Endothelial cell of umbilical vein (primary cell): Measurements from ENCODE around the gene VAMP7. TPM values are rescaled to one million over a fixed set of nuclear protein-coding genes. Genes with fewer than 3 reads are reported as not detected.

ENCODE experiments used
- Bru-seq: library from RNA; stranded (reverse); fragments of 400-500 nt; gene quantifications from one replicate; lab custom pipeline; 2021; lab: Mats Ljungman, UMichigan
- BruChase-seq, 2 experiments: library from RNA; stranded (reverse); fragments of 400-500 nt; gene quantifications; one replicate each; lab custom pipeline; 2021; lab: Mats Ljungman, UMichigan
- BruUV-seq: library from RNA; stranded (reverse); fragments of 400-500 nt; replicated peaks from 2 replicates; lab custom pipeline; 2021; lab: Mats Ljungman, UMichigan
- CTCF ChIA-PET: fragments of 300-600, 350-600 bp; sonication (Branson Sonifier 250); formaldehyde crosslinking; loops from one replicate; lab custom pipeline; 2021; ENCODE audit warnings: antibody characterized with exemption, inconsistent platforms; lab: Charles Lee
- POLR2A ChIA-PET: fragments of 300-600, 350-600 bp; sonication (Branson Sonifier 250); formaldehyde crosslinking; loops from one replicate; lab custom pipeline; 2021; ENCODE audit warnings: antibody characterized with exemption, inconsistent platforms; lab: Charles Lee
- DNase-seq: peaks from one replicate; pipeline ENCODE4 v3.0.0-alpha.2; 2011; ENCODE audit warnings: low read depth, low spot score
- FAIRE-seq: peaks from 2 replicates; lab custom pipeline; 2011; peaks lifted over from hg19 to GRCh38; lab: Jason Lieb, UNC
- H2AFZ ChIP-seq: 2 replicates; pipeline ENCODE4 v1.6.0; 2012; ENCODE audit warnings: low read depth, low read length, control low read depth, inconsistent platforms
- H3K27ac ChIP-seq: 2 replicates; pipeline ENCODE4 v1.5.1; 2011; ENCODE audit warnings: low read depth, mild to moderate bottlenecking, control low read depth, low read length, moderate library complexity; ENCODE audit not compliant: insufficient read depth
- H3K27me3 ChIP-seq, 2 experiments: 2 replicates each; pipeline versions ENCODE4 v1.6.0 to v1.6.1; 2011; ENCODE audit warnings: low read length in 2 of 2, mixed read lengths in 1 of 2; ENCODE audit not compliant: control insufficient read depth in 2 of 2, insufficient read depth in 2 of 2
- H3K36me3 ChIP-seq, 2 experiments: 2 replicates in 1 of 2; 3 replicates in 1 of 2; pipeline ENCODE4 v1.5.1; 2011; ENCODE audit warnings: low read length in 2 of 2, mild to moderate bottlenecking in 1 of 2, moderate library complexity in 1 of 2; ENCODE audit not compliant: control insufficient read depth in 2 of 2, insufficient read depth in 2 of 2; ENCODE audit errors: extremely low read depth in 1 of 2
- H3K4me1 ChIP-seq: 3 replicates; pipeline ENCODE4 v1.5.1; 2011; ENCODE audit warnings: mild to moderate bottlenecking, low read length; ENCODE audit not compliant: control insufficient read depth, insufficient read depth; ENCODE audit errors: extremely low read depth
- H3K4me2 ChIP-seq: 2 replicates; pipeline ENCODE4 v1.6.1; 2011; ENCODE audit warnings: low read length, control low read depth, mixed read lengths; ENCODE audit not compliant: insufficient read depth
- H3K4me3 ChIP-seq, 3 experiments: fragments of 200-600 bp in 1 of 3; sonication (generic), shearing (Covaris generic) in 1 of 3; replicated peaks in 1 of 3; 2 replicates each; pipeline ENCODE4 v1.5.1; 2011 to 2016; ENCODE audit warnings: control low read depth in 3 of 3, low read length in 3 of 3, mild to moderate bottlenecking in 2 of 3, inconsistent platforms in 1 of 3, low read depth in 1 of 3, moderate library complexity in 1 of 3; ENCODE audit not compliant: insufficient read depth in 1 of 3
- H3K79me2 ChIP-seq: 2 replicates; pipeline ENCODE4 v1.6.0; 2012; ENCODE audit warnings: low read length, inconsistent platforms; ENCODE audit not compliant: control insufficient read depth, insufficient read depth
- H3K9ac ChIP-seq: replicated peaks from 2 replicates; pipeline ENCODE3; 2011; ENCODE audit warnings: low read length, control low read depth; ENCODE audit not compliant: insufficient read depth; ENCODE audit errors: extremely low read depth
- H3K9me1 ChIP-seq: replicated peaks from 3 replicates; pipeline ENCODE4 v1.6.0; 2011; ENCODE audit warnings: mild to moderate bottlenecking, low read length; ENCODE audit not compliant: control insufficient read depth, insufficient read depth; ENCODE audit errors: extremely low read depth
- H3K9me3 ChIP-seq: replicated peaks from 2 replicates; pipeline ENCODE4 v1.5.1; 2012; ENCODE audit warnings: low read length, inconsistent platforms; ENCODE audit not compliant: control insufficient read depth, insufficient read depth
- H4K20me1 ChIP-seq: replicated peaks from 2 replicates; pipeline ENCODE3; 2011; ENCODE audit warnings: mild to moderate bottlenecking, low read length; ENCODE audit not compliant: control insufficient read depth, insufficient read depth; ENCODE audit errors: extremely low read depth
- EZH2 ChIP-seq: IDR thresholded peaks from 2 replicates; pipeline ENCODE4 v1.6.1; 2012; ENCODE audit warnings: borderline replicate concordance, low read depth, mild to moderate bottlenecking, moderate library complexity, low read length, inconsistent platforms; ENCODE audit not compliant: severe bottlenecking
- FOS ChIP-seq: IDR thresholded peaks from 2 replicates; pipeline ENCODE4 v1.6.1; 2011; ENCODE audit warnings: mild to moderate bottlenecking, low read length, moderate library complexity, borderline replicate concordance; ENCODE audit not compliant: insufficient read depth
- GATA2 ChIP-seq: IDR thresholded peaks from 2 replicates; pipeline ENCODE4 v1.7.0; 2011; ENCODE audit warnings: low read depth, mild to moderate bottlenecking, moderate library complexity, mixed read lengths, low read length; ENCODE audit not compliant: insufficient read length, insufficient read depth
- JUN ChIP-seq: IDR thresholded peaks from 2 replicates; pipeline ENCODE4 v1.6.1; 2011; ENCODE audit warnings: borderline replicate concordance, low read depth; ENCODE audit not compliant: insufficient read length, insufficient read depth
- MYC ChIP-seq: IDR thresholded peaks from one replicate; pipeline ENCODE4 v1.6.1; 2011; ENCODE audit warnings: mild to moderate bottlenecking, low read depth, low read length
- POLR2A ChIP-seq: IDR thresholded peaks from 2 replicates; pipeline ENCODE4 v1.6.1; 2012; ENCODE audit warnings: low read depth, mild to moderate bottlenecking, control low read depth, low read length
- POLR2AphosphoS5 ChIP-seq: IDR thresholded peaks from 2 replicates; pipeline ENCODE4 v1.6.1; 2012; ENCODE audit warnings: low read depth, mild to moderate bottlenecking, control low read depth, low read length, moderate library complexity; ENCODE audit not compliant: insufficient read depth
- dilution Hi-C: fragments of 300-500 bp; cut with MboI; formaldehyde crosslinking; loops from one replicate; pipeline ENCODE4 v1.15.0; 2019; ENCODE audit warnings: low sequenced_read_pairs; ENCODE audit not compliant: extremely low pct_ligation_motif_present
- intact Hi-C: fragments of 100-400 bp; cut with micrococcal nuclease; formaldehyde crosslinking; loops from one replicate; pipeline ENCODE4 v1.10.0; 2022
- long read RNA-seq: library from polyadenylated mRNA; stranded (forward); transcript quantifications from one replicate; pipeline ENCODE4 v2.0.0, GENCODE V29; 2021
- polyA minus RNA-seq, 3 experiments: library from RNA; depleted of rRNA, polyadenylated mRNA; stranded (reverse); fragments of >200 nt; gene quantifications; 1 replicate in 1 of 3; 2 replicates in 2 of 3; pipeline ENCODE4 v1.2.3, GENCODE V29; 2011
- polyA plus RNA-seq, 4 experiments: library from polyadenylated mRNA; depleted of rRNA in 3 of 4; stranded (reverse) in 3 of 4; unstranded in 1 of 4; fragments of >200 nt; gene quantifications; 2 replicates each; pipeline versions ENCODE4 v1.2.1 to v1.2.3, GENCODE V29; 2011 to 2012; ENCODE audit warnings: missing spikeins in 1 of 4
- total RNA-seq: library from RNA; stranded (reverse); gene quantifications from 2 replicates; pipeline ENCODE4 v1.2.3, GENCODE V29; 2021
- TF ChIP-seq, protein P1 (sequence below), 2 donors: IDR thresholded peaks; 1 replicate in 1 of 2; 2 replicates in 1 of 2; pipeline ENCODE4 v1.5.1; 2011; ENCODE audit warnings: low read length in 2 of 2, mild to moderate bottlenecking in 2 of 2, moderate library complexity in 2 of 2, control low read depth in 1 of 2, inconsistent platforms in 1 of 2, low read depth in 1 of 2; ENCODE audit not compliant: insufficient read depth in 1 of 2; ENCODE audit errors: extremely low read depth in 1 of 2
- TF ChIP-seq, protein P2 (sequence below): IDR thresholded peaks from 2 replicates; pipeline ENCODE4 v1.6.1; 2011; ENCODE audit not compliant: insufficient read depth, insufficient read length

VAMP7 gene
- total RNA-seq: 36.8 and 37.4 TPM in 2 replicates
- polyA plus RNA-seq: 18.4 and 20.1 TPM in 2 replicates
- polyA plus RNA-seq (2011; cell fraction: cytosol; rRNA removed): 23.8 TPM in 2 replicates
- polyA plus RNA-seq (2011; cell fraction: nucleus; rRNA removed): 10.8 and 13.6 TPM in 2 replicates
- 39.5 and 43.5 TPM in 2 replicates for polyA plus RNA-seq (2012)
- polyA minus RNA-seq: 24.9 and 28.5 TPM in 2 replicates
- 21.0 TPM for polyA minus RNA-seq (2011; cell fraction: cytosol; rRNA and poly(A)+ RNA removed)
- 10.4 and 13.7 TPM in 2 replicates for polyA minus RNA-seq (2011; cell fraction: nucleus; rRNA and poly(A)+ RNA removed)
- percentile 70 among the genes with signal in this experiment for Bru-seq, nascent RNA
- BruChase-seq, experiment 1, labeled RNA remaining after a 6-hour chase: percentile 69 among the genes with signal in this experiment
- BruChase-seq, experiment 2, labeled RNA remaining after a 2-hour chase: percentile 66 among the genes with signal in this experiment
- long read RNA-seq, transcript VAMP7-202 (8 exons, 2,646 nt): major isoform, 111 of 137 reads
- long read RNA-seq, partial matches to known transcripts: 1 of 137 reads
- long read RNA-seq, other reads (novel, unspliced or antisense): 17 of 137 reads

GRCh38 chrX:155881158-155881993, at the start of gene VAMP7:
Gene VAMP7 (plus strand): TSS chrX:155881345. CDS start chrX:155889467, 8,122 bp downstream.
- H4K20me1 ChIP-seq: no peaks in the 10 kb centered on the region
- DNase-seq (peak; percentile 91), FAIRE-seq (peak; percentile 84)
- peak within 1 kb of the TSS; percentile 82 for H3K9ac ChIP-seq
- POLR2A ChIA-PET: no interaction called here
- CTCF ChIA-PET: no interaction called here
- dilution Hi-C loops (no loop called here), intact Hi-C loops (no loop called here)
- H3K9me3 ChIP-seq: no peaks in the 10 kb centered on the region
- peak within 1 kb of the TSS; percentile 45 for H3K27ac ChIP-seq
- H3K4me2 ChIP-seq: peak within 1 kb of the TSS; percentile 82
- H3K36me3 ChIP-seq: no peaks in the 10 kb centered on the region
- TF ChIP-seq JUN (peak; percentile 67), POLR2AphosphoS5 (peak; percentile 61), MYC (no peak)
- peaks cover 8% of the 10 kb centered on the region for H3K4me1 ChIP-seq
- no peaks in the 10 kb centered on the region for H3K9me1 ChIP-seq
- H3K27me3 ChIP-seq: peaks cover 0 to 2% of the 10 kb centered on the region in 2 experiments
- H2AFZ ChIP-seq: peak within 1 kb of the TSS; percentile 89
- peaks cover 21% of the 10 kb centered on the region for H3K79me2 ChIP-seq
- BruUV-seq: TSS peak; percentile 44
- H3K4me3 ChIP-seq: peak within 1 kb of the TSS; percentile 57 to 81 (median 73)

GRCh38 chrX:155841232-155841631, 39.9 kb upstream of the VAMP7 start:
- FAIRE-seq (no peak), DNase-seq (no peak)
- no peak overlapping the region for H3K4me3 ChIP-seq
- CTCF ChIA-PET: no interaction called here
- no peak overlapping the region for H3K9ac ChIP-seq
- H3K9me1 ChIP-seq: no peaks in the 10 kb centered on the region
- H3K27ac ChIP-seq: no peak overlapping the region
- no peaks in the 10 kb centered on the region for H3K36me3 ChIP-seq
- no peaks in the 10 kb centered on the region for H3K9me3 ChIP-seq
- H3K27me3 ChIP-seq: no peaks in the 10 kb centered on the region
- no peaks in the 10 kb centered on the region for H3K79me2 ChIP-seq
- TF ChIP-seq GATA2: no peak
- TF ChIP-seq, protein P1, sequence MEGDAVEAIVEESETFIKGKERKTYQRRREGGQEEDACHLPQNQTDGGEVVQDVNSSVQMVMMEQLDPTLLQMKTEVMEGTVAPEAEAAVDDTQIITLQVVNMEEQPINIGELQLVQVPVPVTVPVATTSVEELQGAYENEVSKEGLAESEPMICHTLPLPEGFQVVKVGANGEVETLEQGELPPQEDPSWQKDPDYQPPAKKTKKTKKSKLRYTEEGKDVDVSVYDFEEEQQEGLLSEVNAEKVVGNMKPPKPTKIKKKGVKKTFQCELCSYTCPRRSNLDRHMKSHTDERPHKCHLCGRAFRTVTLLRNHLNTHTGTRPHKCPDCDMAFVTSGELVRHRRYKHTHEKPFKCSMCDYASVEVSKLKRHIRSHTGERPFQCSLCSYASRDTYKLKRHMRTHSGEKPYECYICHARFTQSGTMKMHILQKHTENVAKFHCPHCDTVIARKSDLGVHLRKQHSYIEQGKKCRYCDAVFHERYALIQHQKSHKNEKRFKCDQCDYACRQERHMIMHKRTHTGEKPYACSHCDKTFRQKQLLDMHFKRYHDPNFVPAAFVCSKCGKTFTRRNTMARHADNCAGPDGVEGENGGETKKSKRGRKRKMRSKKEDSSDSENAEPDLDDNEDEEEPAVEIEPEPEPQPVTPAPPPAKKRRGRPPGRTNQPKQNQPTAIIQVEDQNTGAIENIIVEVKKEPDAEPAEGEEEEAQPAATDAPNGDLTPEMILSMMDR (IDR thresholded peaks at IDR 0.05; ENCODE audit: extremely low read depth in 1 of 2, insufficient read depth in 1 of 2, low read depth in 1 of 2, low read length in 2 of 2): no peak
- TF ChIP-seq, protein P2, sequence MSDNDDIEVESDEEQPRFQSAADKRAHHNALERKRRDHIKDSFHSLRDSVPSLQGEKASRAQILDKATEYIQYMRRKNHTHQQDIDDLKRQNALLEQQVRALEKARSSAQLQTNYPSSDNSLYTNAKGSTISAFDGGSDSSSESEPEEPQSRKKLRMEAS: no peak
- TF ChIP-seq JUN: no peak
- no peak for TF ChIP-seq POLR2A
- TF ChIP-seq EZH2: no peak
- no peak for TF ChIP-seq FOS
- TF ChIP-seq POLR2AphosphoS5: no peak
- no peak for TF ChIP-seq MYC
- no peaks in the 10 kb centered on the region for H4K20me1 ChIP-seq
- POLR2A ChIA-PET: no interaction called here
- H2AFZ ChIP-seq: no peak overlapping the region
- dilution Hi-C loops (no loop called here), intact Hi-C loops (no loop called here)
- no peak overlapping the region for H3K4me2 ChIP-seq
- H3K4me1 ChIP-seq: no peaks in the 10 kb centered on the region
- no TSS peak for BruUV-seq
